ENCODE measurements around the gene PRAMEF13. TPM values are rescaled to one million over a fixed set of nuclear protein-coding genes. Genes with fewer than 3 reads are reported as not detected.
"Not testable (repeated sequence)": the region's sequence is repeated elsewhere in the genome, so short reads cannot be mapped to it uniquely, and the experiment has no call there.

The PRAMEF13 gene
- polyA plus RNA-seq, 1 of the 3 experiments (the other 2 are of a cell fraction), result not detected

- WGBS (ENCODE audit: low lambda C conversion rate), result no CpG with 5 or more reads among the region's 7 CpGs
- H3K9me3 ChIP-seq; DNase-seq; H3K36me3 ChIP-seq (replicated peaks in 1 of 2; ENCODE audit: control insufficient read depth in 1 of 2, insufficient read depth in 2 of 2, low read length in 1 of 2); H3K79me2 ChIP-seq (ENCODE audit: insufficient read depth); CTCF ChIA-PET; H2AFZ ChIP-seq (ENCODE audit: low read depth); POLR2A ChIA-PET; H4K20me1 ChIP-seq (ENCODE audit: insufficient read depth); H3K9me2 ChIP-seq; H3K27ac ChIP-seq (ENCODE audit: low read depth in 2 of 2, low read length in 1 of 2); H3K9ac ChIP-seq; H3K4me3 ChIP-seq (ENCODE audit: low read depth in 2 of 2, low read length in 1 of 2); H3K27me3 ChIP-seq (ENCODE audit: insufficient read depth); H3F3A ChIP-seq (replicated peaks; ENCODE audit: insufficient read depth); H3K4me2 ChIP-seq; H3K4me1 ChIP-seq (ENCODE audit: control insufficient read depth in 1 of 2, insufficient read depth in 2 of 2, low read depth in 1 of 2, low read length in 1 of 2): not testable (repeated sequence)
These were observed 15.4 kb upstream of the PRAMEF13 start for GRCh38 chr1:13216619-13217018.

GRCh38 chr1:13208712-13209111, 7.5 kb upstream of the PRAMEF13 start:
- H3K4me3 ChIP-seq (ENCODE audit: low read depth in 2 of 2, low read length in 1 of 2); POLR2A ChIA-PET; CTCF ChIA-PET; H4K20me1 ChIP-seq (ENCODE audit: insufficient read depth); H3K9me2 ChIP-seq; H3K27ac ChIP-seq (ENCODE audit: low read depth in 2 of 2, low read length in 1 of 2); H3K9me3 ChIP-seq; H2AFZ ChIP-seq (ENCODE audit: low read depth); H3K9ac ChIP-seq; H3K36me3 ChIP-seq (replicated peaks in 1 of 2; ENCODE audit: control insufficient read depth in 1 of 2, insufficient read depth in 2 of 2, low read length in 1 of 2); H3F3A ChIP-seq (replicated peaks; ENCODE audit: insufficient read depth); H3K79me2 ChIP-seq (ENCODE audit: insufficient read depth); DNase-seq; H3K4me1 ChIP-seq (ENCODE audit: control insufficient read depth in 1 of 2, insufficient read depth in 2 of 2, low read depth in 1 of 2, low read length in 1 of 2); H3K27me3 ChIP-seq (ENCODE audit: insufficient read depth); H3K4me2 ChIP-seq: not testable (repeated sequence)
- no CpG with 5 or more reads among the region's 9 CpGs for WGBS (ENCODE audit: low lambda C conversion rate)

- H3K27ac ChIP-seq (ENCODE audit: low read depth in 2 of 2, low read length in 1 of 2); H3K4me1 ChIP-seq (ENCODE audit: control insufficient read depth in 1 of 2, insufficient read depth in 2 of 2, low read depth in 1 of 2, low read length in 1 of 2); H3K36me3 ChIP-seq (replicated peaks in 1 of 2; ENCODE audit: control insufficient read depth in 1 of 2, insufficient read depth in 2 of 2, low read length in 1 of 2); H2AFZ ChIP-seq (ENCODE audit: low read depth); DNase-seq; H4K20me1 ChIP-seq (ENCODE audit: insufficient read depth); H3K9me3 ChIP-seq; H3K4me2 ChIP-seq; H3F3A ChIP-seq (replicated peaks; ENCODE audit: insufficient read depth); H3K4me3 ChIP-seq (ENCODE audit: low read depth in 2 of 2, low read length in 1 of 2); H3K27me3 ChIP-seq (ENCODE audit: insufficient read depth); H3K79me2 ChIP-seq (ENCODE audit: insufficient read depth); H3K9me2 ChIP-seq; POLR2A ChIA-PET; CTCF ChIA-PET; H3K9ac ChIP-seq: not testable (repeated sequence)
- 4% methylated on average over 2 of the region's 2 CpGs for WGBS (ENCODE audit: low lambda C conversion rate)
These were observed 29.7 kb downstream of the PRAMEF13 start, which contains the start of gene PRAMEF9 for GRCh38 chr1:13171548-13171947. PRAMEF9 (plus strand) TSS chr1:13171848; CDS start chr1:13175281, 3,433 bp downstream.

GRCh38 chr1:13165531-13165930, 35.7 kb downstream of the PRAMEF13 start, which contains the start of gene HNRNPCL4:
HNRNPCL4 (minus strand) TSS chr1:13165631; CDS start chr1:13165467, 164 bp downstream.
- H3K4me1 ChIP-seq (ENCODE audit: control insufficient read depth in 1 of 2, insufficient read depth in 2 of 2, low read depth in 1 of 2, low read length in 1 of 2); H3K4me3 ChIP-seq (ENCODE audit: low read depth in 2 of 2, low read length in 1 of 2); H4K20me1 ChIP-seq (ENCODE audit: insufficient read depth); H3K27ac ChIP-seq (ENCODE audit: low read depth in 2 of 2, low read length in 1 of 2); H3K36me3 ChIP-seq (replicated peaks in 1 of 2; ENCODE audit: control insufficient read depth in 1 of 2, insufficient read depth in 2 of 2, low read length in 1 of 2); CTCF ChIA-PET; H2AFZ ChIP-seq (ENCODE audit: low read depth); DNase-seq; H3K27me3 ChIP-seq (ENCODE audit: insufficient read depth); H3K79me2 ChIP-seq (ENCODE audit: insufficient read depth); H3K9ac ChIP-seq; H3F3A ChIP-seq (replicated peaks; ENCODE audit: insufficient read depth); H3K9me2 ChIP-seq; POLR2A ChIA-PET; H3K4me2 ChIP-seq; H3K9me3 ChIP-seq: not testable (repeated sequence)
- no CpG with 5 or more reads among the region's 8 CpGs for WGBS (ENCODE audit: low lambda C conversion rate)

DNA sequence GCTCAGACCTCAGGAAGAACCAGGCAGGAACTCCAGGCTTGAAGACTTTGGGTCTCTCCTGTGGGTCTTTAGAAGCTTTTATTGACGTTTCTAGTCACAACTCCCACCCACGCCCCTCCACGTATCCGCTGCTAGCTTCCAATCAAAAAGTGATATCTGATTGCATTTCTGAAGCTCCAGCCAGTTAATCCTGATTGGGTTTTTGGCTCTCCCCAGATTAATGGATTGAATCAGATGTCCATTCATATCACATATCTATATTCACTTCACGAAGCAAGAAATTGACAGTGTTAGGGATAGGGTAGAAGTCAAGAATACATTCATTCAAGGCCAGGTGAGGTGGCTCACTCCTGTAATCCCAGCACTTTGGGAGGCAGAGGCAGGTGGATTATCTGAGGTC, 45.3 kb downstream of the PRAMEF13 start, which contains the start of gene PRAMEF26:
PRAMEF26 (minus strand) TSS at position 101 of the 400 bp plus-strand sequence. CDS start 2,914 bp downstream, outside the sequence.
- H3K27me3 ChIP-seq (ENCODE audit: insufficient read depth); H3K9me3 ChIP-seq; H3K36me3 ChIP-seq (replicated peaks in 1 of 2; ENCODE audit: control insufficient read depth in 1 of 2, insufficient read depth in 2 of 2, low read length in 1 of 2); H3K4me3 ChIP-seq (ENCODE audit: low read depth in 2 of 2, low read length in 1 of 2); CTCF ChIA-PET; POLR2A ChIA-PET; H4K20me1 ChIP-seq (ENCODE audit: insufficient read depth); H3F3A ChIP-seq (replicated peaks; ENCODE audit: insufficient read depth); H3K9ac ChIP-seq; H3K4me2 ChIP-seq; DNase-seq; H3K27ac ChIP-seq (ENCODE audit: low read depth in 2 of 2, low read length in 1 of 2); H3K4me1 ChIP-seq (ENCODE audit: control insufficient read depth in 1 of 2, insufficient read depth in 2 of 2, low read depth in 1 of 2, low read length in 1 of 2); H3K79me2 ChIP-seq (ENCODE audit: insufficient read depth); H3K9me2 ChIP-seq; H2AFZ ChIP-seq (ENCODE audit: low read depth): not testable (repeated sequence)
- WGBS (ENCODE audit: low lambda C conversion rate), result no CpG with 5 or more reads among the region's 5 CpGs

Other genes starting within 250 kb of the PRAMEF13 start
- not detected in 2 replicates for gene PRAMEF27, start 144.8 kb downstream of the PRAMEF13 start, polyA plus RNA-seq (2012; rRNA removed)
- not detected in 2 replicates for gene HNRNPCL3, start 140.6 kb downstream of the PRAMEF13 start, polyA plus RNA-seq (2012; rRNA removed)
- not detected in 2 replicates for gene PRAMEF25, start 130.6 kb downstream of the PRAMEF13 start, polyA plus RNA-seq (2012; rRNA removed)
- gene HNRNPCL2, start 84.6 kb downstream of the PRAMEF13 start, polyA plus RNA-seq (2012; rRNA removed), result not detected in 2 replicates
- gene PRAMEF26, start 45.4 kb downstream of the PRAMEF13 start, polyA plus RNA-seq (2012; rRNA removed), result not detected in 2 replicates
- not detected in 2 replicates for gene HNRNPCL4, start 35.8 kb downstream of the PRAMEF13 start, polyA plus RNA-seq (2012; rRNA removed)
- gene PRAMEF9, start 29.6 kb downstream of the PRAMEF13 start, polyA plus RNA-seq (2012; rRNA removed), result not detected in 2 replicates
- gene PRAMEF18, start 24.7 kb upstream of the PRAMEF13 start, polyA plus RNA-seq (2012; rRNA removed), result not detected in 2 replicates
- gene PRAMEF5, start 52.8 kb upstream of the PRAMEF13 start, polyA plus RNA-seq (2012; rRNA removed), result not detected in 2 replicates
- gene PRAMEF8, start 83.7 kb upstream of the PRAMEF13 start, polyA plus RNA-seq (2012; rRNA removed), result not detected in 2 replicates
- not detected in 2 replicates for gene PRAMEF33, start 102.1 kb upstream of the PRAMEF13 start, polyA plus RNA-seq (2012; rRNA removed)
- not detected in 2 replicates for gene PRAMEF15, start 114.2 kb upstream of the PRAMEF13 start, polyA plus RNA-seq (2012; rRNA removed)
- gene PRAMEF14, start 145.7 kb upstream of the PRAMEF13 start, polyA plus RNA-seq (2012; rRNA removed), result not detected in 2 replicates
- gene PRAMEF19, start 170.5 kb upstream of the PRAMEF13 start, polyA plus RNA-seq (2012; rRNA removed), result not detected in 2 replicates
- not detected in 2 replicates for gene PRAMEF17, start 188.2 kb upstream of the PRAMEF13 start, polyA plus RNA-seq (2012; rRNA removed)
- gene PRAMEF20, start 209.0 kb upstream of the PRAMEF13 start, polyA plus RNA-seq (2012; rRNA removed), result not detected in 2 replicates

All from SK-N-SH (cell line).